ENCODE data around the gene TANC1.

TANC1 gene

DNA sequence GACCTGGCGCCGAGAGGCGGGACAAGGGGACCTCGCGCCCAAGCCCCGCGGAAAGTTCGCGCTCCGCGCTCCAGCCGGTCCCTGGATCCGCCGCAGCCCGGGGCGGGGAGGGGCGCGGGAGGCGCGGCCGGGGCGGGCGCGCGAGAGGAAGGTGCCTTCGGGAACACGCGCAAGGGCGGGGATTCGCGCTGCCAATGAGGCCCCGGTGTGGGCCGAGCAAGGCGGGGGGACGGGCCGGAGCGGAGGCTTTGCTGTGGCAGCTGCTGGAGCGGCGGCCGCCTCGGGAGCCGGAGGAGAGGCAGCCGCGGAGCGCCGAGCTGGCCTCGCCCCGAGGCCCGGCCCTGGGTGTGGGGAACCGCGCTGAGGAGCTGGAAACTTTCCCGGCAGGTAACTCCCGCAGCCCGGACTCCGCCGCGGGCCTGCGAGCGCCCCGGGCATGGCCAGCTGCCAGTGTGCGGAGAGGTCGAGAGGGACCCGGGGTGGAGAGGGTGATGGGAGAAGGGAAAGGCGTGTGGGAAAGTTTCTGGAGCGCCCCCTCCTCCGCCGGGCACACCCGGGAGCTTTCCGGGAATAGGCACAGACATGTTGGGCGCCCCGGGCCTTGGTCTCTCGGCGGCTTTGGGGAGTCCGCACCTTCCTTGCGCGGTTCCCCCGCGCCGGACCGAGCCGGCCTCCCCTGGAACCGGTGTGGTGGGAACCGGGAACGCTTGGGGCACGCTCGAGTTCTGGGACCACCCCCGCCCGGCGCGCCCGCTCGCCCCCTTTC is at the start of gene TANC1:
Gene TANC1, plus strand, starts transcription at position 245 of the 766 bp plus-strand sequence. CDS start 97,271 bp downstream, outside the sequence.
- peak; percentile 71 to 93 for DNase-seq (ENCODE audit: low read depth in 1 of 2, low spot score in 1 of 2)
- in situ Hi-C loops (cut with HindIII; ENCODE audit: low pct_unique_long_range_greater_than_20kb, low sequenced_read_pairs): no loop called here
- no peak for TF ChIP-seq JUND (IDR thresholded peaks at IDR 0.05; ENCODE audit: low read depth)

- no peak for TF ChIP-seq JUND (IDR thresholded peaks at IDR 0.05; ENCODE audit: low read depth)
- DNase-seq (ENCODE audit: low read depth in 1 of 2, low spot score in 1 of 2): no peak
- in situ Hi-C loops (cut with HindIII; ENCODE audit: low pct_unique_long_range_greater_than_20kb, low sequenced_read_pairs): no loop called here
These were observed 46.6 kb upstream of the TANC1 start for GRCh38 chr2:158921599-158922408.

GRCh38 chr2:158922601-158923000 is 45.8 kb upstream of the TANC1 start:
- in situ Hi-C loops (cut with HindIII; ENCODE audit: low pct_unique_long_range_greater_than_20kb, low sequenced_read_pairs): no loop called here
- no peak for DNase-seq (ENCODE audit: low read depth in 1 of 2, low spot score in 1 of 2)
- TF ChIP-seq JUND (IDR thresholded peaks at IDR 0.05; ENCODE audit: low read depth): no peak

DNA sequence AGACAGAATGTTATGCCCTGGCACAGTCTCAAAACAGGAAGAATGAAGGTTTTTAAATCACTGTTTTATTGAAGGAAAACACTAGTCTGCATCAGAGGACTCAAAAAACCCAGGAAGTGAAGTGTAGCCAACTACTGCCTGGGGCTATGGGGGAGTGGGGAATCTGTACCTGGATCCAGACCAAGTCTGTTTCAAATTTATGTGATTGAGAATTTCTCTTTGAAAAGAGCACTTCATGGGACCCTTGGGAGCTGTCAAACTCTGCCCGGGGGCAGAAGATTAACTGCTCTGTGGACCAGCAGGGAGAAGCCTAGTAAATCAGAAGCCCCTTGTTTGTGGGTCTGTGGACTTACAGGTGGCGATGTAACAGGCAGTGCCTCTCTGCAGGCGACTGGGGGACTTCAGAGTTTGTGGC is 45.3 kb upstream of the TANC1 start:
- DNase-seq (ENCODE audit: low read depth in 1 of 2, low spot score in 1 of 2): no peak
- TF ChIP-seq JUND (IDR thresholded peaks at IDR 0.05; ENCODE audit: low read depth): no peak
- in situ Hi-C loops (cut with HindIII; ENCODE audit: low pct_unique_long_range_greater_than_20kb, low sequenced_read_pairs): no loop called here

DNA sequence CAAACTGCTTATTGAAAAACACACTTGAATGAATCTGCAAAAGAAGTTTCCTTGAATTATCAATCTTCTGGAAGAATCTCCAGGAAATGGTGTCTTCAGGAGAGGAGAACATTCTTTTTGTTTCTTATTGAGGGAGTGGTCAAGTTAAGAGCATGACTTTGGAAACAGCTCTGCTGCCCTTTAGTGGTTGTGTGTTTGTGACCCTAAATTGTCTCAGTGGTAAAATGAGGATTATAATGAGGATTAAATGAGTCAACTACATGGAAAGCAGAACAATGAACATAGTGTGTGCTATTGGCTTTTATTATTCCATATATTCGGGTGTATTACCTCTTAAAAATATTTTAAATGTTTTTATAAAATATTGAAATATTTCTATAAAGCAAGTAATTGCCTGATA is 44.8 kb upstream of the TANC1 start:
- DNase-seq (ENCODE audit: low read depth in 1 of 2, low spot score in 1 of 2): no peak
- in situ Hi-C loops (cut with HindIII; ENCODE audit: low pct_unique_long_range_greater_than_20kb, low sequenced_read_pairs): no loop called here
- no peak for TF ChIP-seq JUND (IDR thresholded peaks at IDR 0.05; ENCODE audit: low read depth)

DNA sequence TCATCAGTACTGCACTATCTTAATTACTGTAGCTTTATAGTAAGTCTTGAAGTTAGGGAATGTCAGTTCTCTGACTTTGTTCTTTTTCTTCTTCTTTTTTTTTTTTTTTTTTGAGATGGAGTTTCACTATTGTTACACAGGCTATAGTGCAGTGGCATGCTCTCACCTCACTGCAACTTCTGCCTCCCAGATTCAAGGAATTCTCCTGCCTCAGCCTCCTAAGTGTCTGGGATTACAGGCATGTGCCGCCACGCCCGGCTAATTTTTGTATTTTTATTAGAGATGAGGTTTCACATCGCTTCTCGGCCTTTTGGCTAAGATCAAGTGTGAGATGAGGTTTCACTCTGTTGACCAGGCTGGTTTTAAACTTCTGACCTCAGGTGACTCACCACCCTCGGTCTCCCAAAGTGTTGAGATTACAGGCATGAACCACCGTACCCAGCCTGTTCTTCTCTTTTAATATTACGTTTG is 41.9 kb upstream of the TANC1 start:
- no peak for DNase-seq (ENCODE audit: low read depth in 1 of 2, low spot score in 1 of 2)
- in situ Hi-C loops (cut with HindIII; ENCODE audit: low pct_unique_long_range_greater_than_20kb, low sequenced_read_pairs): no loop called here
- no peak for TF ChIP-seq JUND (IDR thresholded peaks at IDR 0.05; ENCODE audit: low read depth)

DNA sequence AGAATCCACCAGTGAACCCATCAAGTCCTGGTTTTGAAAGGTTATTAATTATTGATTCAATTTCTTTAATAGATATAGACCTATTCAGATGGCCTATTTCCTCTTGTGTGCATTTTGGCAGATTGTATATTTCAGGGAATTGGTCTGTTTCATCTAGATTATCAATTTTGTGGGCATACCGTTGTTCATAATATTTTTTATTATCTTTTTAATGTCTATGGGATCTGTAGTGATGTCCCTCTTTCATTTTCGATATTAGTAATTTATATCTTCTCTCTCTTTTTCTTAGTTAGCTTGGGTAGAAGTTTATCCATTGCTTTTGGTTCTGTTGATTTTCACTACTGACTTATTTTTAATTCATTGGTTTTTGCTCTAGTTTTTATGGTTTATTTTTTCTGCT is 39.9 kb upstream of the TANC1 start:
- DNase-seq (ENCODE audit: low read depth in 1 of 2, low spot score in 1 of 2): no peak
- no peak for TF ChIP-seq JUND (IDR thresholded peaks at IDR 0.05; ENCODE audit: low read depth)
- in situ Hi-C loops (cut with HindIII; ENCODE audit: low pct_unique_long_range_greater_than_20kb, low sequenced_read_pairs): no loop called here

DNA sequence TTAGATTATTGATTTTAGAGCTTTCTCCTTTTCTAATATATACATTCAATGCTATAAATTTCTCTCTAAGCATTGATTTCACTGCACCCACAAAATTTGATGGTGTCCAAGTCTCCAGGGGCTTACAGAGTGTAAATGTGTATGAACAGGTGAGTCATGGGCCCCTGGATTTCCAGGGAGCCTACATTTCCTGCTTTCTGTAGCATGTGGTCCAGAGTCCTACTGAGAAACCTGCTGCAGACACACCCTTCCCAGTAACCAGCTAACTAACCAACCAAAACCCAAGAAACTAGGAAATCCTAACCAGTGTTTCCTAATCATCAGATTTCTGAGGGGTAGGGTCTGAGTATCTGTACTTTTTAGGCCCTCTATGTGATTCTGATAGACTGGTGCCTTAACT is 39.5 kb upstream of the TANC1 start:
- no peak for DNase-seq (ENCODE audit: low read depth in 1 of 2, low spot score in 1 of 2)
- in situ Hi-C loops (cut with HindIII; ENCODE audit: low pct_unique_long_range_greater_than_20kb, low sequenced_read_pairs): no loop called here
- TF ChIP-seq JUND (IDR thresholded peaks at IDR 0.05; ENCODE audit: low read depth): no peak

DNA sequence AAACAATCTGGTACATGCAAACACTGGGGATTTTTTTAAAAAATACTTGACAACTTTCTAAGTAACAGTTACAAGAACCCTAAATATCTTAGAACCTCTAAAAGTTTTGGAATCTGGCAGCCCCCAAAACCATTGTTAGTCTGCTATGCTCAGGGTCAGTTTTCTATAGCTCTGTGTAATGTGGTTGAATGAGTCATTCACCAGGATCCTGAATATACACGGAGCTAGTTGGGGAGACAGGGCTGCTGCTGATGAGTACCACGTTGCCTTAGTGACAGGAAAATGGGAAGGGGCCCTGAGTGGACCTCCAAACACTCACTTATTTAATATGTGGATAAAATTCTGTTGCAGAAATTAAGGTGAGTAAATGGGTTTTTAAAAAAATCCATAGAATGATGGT is 36.9 kb upstream of the TANC1 start:
- no peak for DNase-seq (ENCODE audit: low read depth in 1 of 2, low spot score in 1 of 2)
- no peak for TF ChIP-seq JUND (IDR thresholded peaks at IDR 0.05; ENCODE audit: low read depth)
- in situ Hi-C loops (cut with HindIII; ENCODE audit: low pct_unique_long_range_greater_than_20kb, low sequenced_read_pairs): no loop called here

- TF ChIP-seq JUND (IDR thresholded peaks at IDR 0.05; ENCODE audit: low read depth): no peak
These were observed 36.3 kb upstream of the TANC1 start for GRCh38 chr2:158932131-158932645.

GRCh38 chr2:158934170-158934569 is 34.3 kb upstream of the TANC1 start:
- in situ Hi-C loops (cut with HindIII; ENCODE audit: low pct_unique_long_range_greater_than_20kb, low sequenced_read_pairs): no loop called here
- no peak for DNase-seq (ENCODE audit: low read depth in 1 of 2, low spot score in 1 of 2)
- no peak for TF ChIP-seq JUND (IDR thresholded peaks at IDR 0.05; ENCODE audit: low read depth)

More at GRCh38 chr2:158932131-158932645, 36.3 kb upstream of the TANC1 start:
- in situ Hi-C loops (cut with HindIII; ENCODE audit: low pct_unique_long_range_greater_than_20kb, low sequenced_read_pairs): no loop called here
- no peak for DNase-seq (ENCODE audit: low read depth in 1 of 2, low spot score in 1 of 2)

DNA sequence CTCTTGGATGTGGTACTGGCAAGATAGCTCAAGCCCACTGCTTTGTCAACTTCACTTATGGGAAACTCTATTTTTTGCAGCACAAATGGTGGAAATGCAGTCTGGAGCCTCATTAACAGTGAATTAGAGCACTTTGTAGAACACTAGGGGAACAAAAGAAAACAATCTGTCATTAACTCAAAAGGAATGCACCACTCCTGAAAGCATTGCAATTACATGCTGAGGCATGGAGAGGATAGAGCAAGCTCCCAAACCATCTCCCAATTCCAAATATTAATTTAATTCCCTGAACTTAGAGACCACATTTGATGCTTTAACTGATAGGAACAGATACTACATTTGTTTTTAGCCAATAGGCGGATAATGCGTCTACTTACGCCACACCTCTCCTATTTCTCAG is 32.8 kb upstream of the TANC1 start:
- in situ Hi-C loops (cut with HindIII; ENCODE audit: low pct_unique_long_range_greater_than_20kb, low sequenced_read_pairs): no loop called here
- no peak for TF ChIP-seq JUND (IDR thresholded peaks at IDR 0.05; ENCODE audit: low read depth)
- no peak for DNase-seq (ENCODE audit: low read depth in 1 of 2, low spot score in 1 of 2)

- no peak for TF ChIP-seq JUND (IDR thresholded peaks at IDR 0.05; ENCODE audit: low read depth)
- no peak for DNase-seq (ENCODE audit: low read depth in 1 of 2, low spot score in 1 of 2)
- in situ Hi-C loops (cut with HindIII; ENCODE audit: low pct_unique_long_range_greater_than_20kb, low sequenced_read_pairs): no loop called here
These were observed 31.5 kb upstream of the TANC1 start for GRCh38 chr2:158936978-158937377.

All from T47D (cell line).